ENCODE results near the gene NFIC. TPM values are rescaled to one million over a fixed set of nuclear protein-coding genes. Genes with fewer than 3 reads are reported as not detected.

The NFIC gene
- total RNA-seq, 4 donors from 2014 or later, result 102 to 236 (median 158) TPM

GRCh38 chr19:3518659-3519058 is 152.3 kb downstream of the NFIC start:
- no peak overlapping the region for H3K4me3 ChIP-seq (ENCODE audit: low read depth, poor library complexity, severe bottlenecking)
- intact Hi-C loops (cut with DNase I; ENCODE audit: low total_unique reads), result no loop called here
- 83 to 84% methylated on average over 2 of the region's 2 CpGs for WGBS, 2 donors
- TF ChIP-seq POLR2A (IDR thresholded peaks at IDR 0.05) (no peak), CTCF (IDR thresholded peaks at IDR 0.05) (no peak)
- no peak for DNase-seq (ENCODE audit: low spot score in 2 of 2)

Other genes with a start within 250 kb of the NFIC start
- 100 to 1,000 TPM in 1 of 4 donors, 10 to 100 TPM in 3; 74.3 to 105 (median 84.2) TPM for gene GNA15, start 230.6 kb upstream of the NFIC start, total RNA-seq
- 1 to 10 TPM in 2 of 4 donors, under 1 TPM in 1, not detected in 1; 0.19 to 3.4 (median 2.2) TPM for gene S1PR4, start 187.8 kb upstream of the NFIC start, total RNA-seq
- gene NCLN, start 180.7 kb upstream of the NFIC start, total RNA-seq, result 10 to 100 TPM; 28.4 to 40.4 (median 32.5) TPM
- gene CELF5, start 141.9 kb upstream of the NFIC start, total RNA-seq, result under 1 TPM in 2 of 4 donors, not detected in 2; 0.20 to 0.39 TPM
- gene SMIM24, start 113.9 kb downstream of the NFIC start, total RNA-seq, result under 1 TPM in 2 of 4 donors, not detected in 2; 0.29 to 0.78 TPM
- not detected for gene SMIM44, start 116.9 kb downstream of the NFIC start, total RNA-seq
- 10 to 100 TPM; 20.4 to 28.4 (median 24.1) TPM for gene DOHH, start 134.1 kb downstream of the NFIC start, total RNA-seq
- gene FZR1, start 139.7 kb downstream of the NFIC start, total RNA-seq, result 10 to 100 TPM; 50.9 to 63.3 (median 57.2) TPM
- gene TEKTIP1, start 172.6 kb downstream of the NFIC start, total RNA-seq, result under 1 TPM in 1 of 4 donors, not detected in 3; 0.78 TPM
- 10 to 100 TPM; 43.3 to 98.2 (median 56.3) TPM for gene MFSD12, start 191.0 kb downstream of the NFIC start, total RNA-seq
- 100 to 1,000 TPM; 112 to 135 (median 123) TPM for gene HMG20B, start 206.4 kb downstream of the NFIC start, total RNA-seq
- gene GIPC3, start 218.9 kb downstream of the NFIC start, total RNA-seq, result under 1 TPM in 3 of 4 donors, not detected in 1; 0.19 to 0.52 (median 0.25) TPM
- gene TBXA2R, start 240.3 kb downstream of the NFIC start, total RNA-seq, result 1 to 10 TPM in 2 of 4 donors, under 1 TPM in 2; 0.20 to 4.2 (median 0.90) TPM